HepG2 (cell line): ENCODE results near the gene PITX3. TPM values are rescaled to one million over a fixed set of nuclear protein-coding genes. Genes with fewer than 3 reads are reported as not detected.

Experiments
- ATAC-seq: fragments of 200-7000 bp; cut with Tn5 transposase; 3 replicates; pipeline ENCODE4 v1.9.1; 2020; ENCODE audit warnings: mild to moderate bottlenecking, moderate library complexity
- BruUV-seq: library from RNA; stranded (reverse); fragments of 400-500 nt; replicated peaks from 2 replicates; lab custom pipeline; 2021; lab: Mats Ljungman, UMichigan
- CTCF ChIA-PET: fragments of 300-600 bp; formaldehyde crosslinking; extraction: SDS; loops from one replicate; lab custom pipeline; 2021; ENCODE audit warnings: low total read pairs, inconsistent platforms, low intra/inter-chr PET ratio; lab: Yijun Ruan, JAX
- POLR2A ChIA-PET: fragments of 350-600 bp; sonication (Branson Sonifier 250); formaldehyde crosslinking; loops from one replicate; lab custom pipeline; 2020; ENCODE audit warnings: antibody characterized with exemption, inconsistent platforms; lab: Yijun Ruan, JAX
- DNase-seq: peaks from one replicate; pipeline ENCODE4 v3.0.0-alpha.2; 2015; ENCODE audit warnings: low spot score
- FAIRE-seq: peaks from 3 replicates; lab custom pipeline; 2011; peaks lifted over from hg19 to GRCh38; lab: Jason Lieb, UNC
- H2AFZ ChIP-seq: one replicate; pipeline ENCODE4 v1.6.1; 2011; ENCODE audit warnings: low read length, inconsistent platforms
- H3K27ac ChIP-seq: fragments of 300-600 bp; 3 replicates; pipeline ENCODE4 v1.8.0; 2011; ENCODE audit warnings: mixed run types, mild to moderate bottlenecking, mixed read lengths, low read length, inconsistent platforms; ENCODE audit not compliant: insufficient read depth; ENCODE audit errors: extremely low read length
- H3K27me3 ChIP-seq, 2 experiments: fragments of 200-600 bp in 1 of 2; 2 replicates in 1 of 2; 3 replicates in 1 of 2; pipeline versions ENCODE4 v1.6.0 to v1.8.0; 2011; ENCODE audit warnings: low read length in 2 of 2, mild to moderate bottlenecking in 2 of 2, moderate library complexity in 2 of 2, inconsistent platforms in 1 of 2; ENCODE audit not compliant: insufficient read depth in 2 of 2, control insufficient read depth in 1 of 2
- H3K36me3 ChIP-seq, 2 experiments: fragments of 200-600 bp in 1 of 2; replicated peaks in 1 of 2; 2 replicates in 1 of 2; 3 replicates in 1 of 2; pipeline versions ENCODE4 v1.5.1 to v1.8.0; 2011; ENCODE audit warnings: low read length in 2 of 2, inconsistent platforms in 1 of 2; ENCODE audit not compliant: insufficient read depth in 2 of 2, control insufficient read depth in 1 of 2
- H3K4me1 ChIP-seq: 2 replicates; pipeline ENCODE4 v1.5.1; 2012; ENCODE audit warnings: low read length, inconsistent platforms; ENCODE audit not compliant: insufficient read depth
- H3K4me2 ChIP-seq: 2 replicates; pipeline ENCODE4 v1.6.0; 2011; ENCODE audit warnings: low read depth, low read length, inconsistent platforms
- H3K4me3 ChIP-seq, 3 experiments: fragments of 200-600 bp in 1 of 3; sonication (generic), shearing (Covaris generic) in 1 of 3; replicated peaks in 1 of 3; 2 replicates each; pipeline ENCODE4 v1.5.1; 2011 to 2016; ENCODE audit warnings: low read length in 3 of 3, inconsistent platforms in 2 of 3, low read depth in 2 of 3, mild to moderate bottlenecking in 2 of 3, control low read depth in 1 of 3, mixed read lengths in 1 of 3; ENCODE audit not compliant: insufficient read depth in 1 of 3
- H3K79me2 ChIP-seq: one replicate; pipeline ENCODE4 v1.6.1; 2011; ENCODE audit warnings: low read length, inconsistent platforms; ENCODE audit not compliant: insufficient read depth
- H3K9ac ChIP-seq: 2 replicates; pipeline ENCODE4 v1.6.0; 2011; ENCODE audit warnings: mild to moderate bottlenecking, low read depth, low read length, inconsistent platforms; ENCODE audit not compliant: insufficient read depth
- H3K9me3 ChIP-seq: 2 replicates; pipeline ENCODE4 v1.5.1; 2012; ENCODE audit warnings: mild to moderate bottlenecking, low read length
- H4K20me1 ChIP-seq: 2 replicates; pipeline ENCODE4 v1.6.0; 2011; ENCODE audit warnings: inconsistent platforms, mild to moderate bottlenecking, low read length, moderate library complexity; ENCODE audit not compliant: insufficient read depth
- JARID2 ChIP-seq: sonication (generic); formaldehyde crosslinking; IDR thresholded peaks from 2 replicates; pipeline ENCODE4 v1.8.1; 2023; ENCODE audit warnings: missing genetic modification reagents, inconsistent platforms; ENCODE audit not compliant: insufficient replicate concordance
- KDM3A ChIP-seq: IDR thresholded peaks from 2 replicates; pipeline ENCODE4 v1.6.1; 2018; ENCODE audit warnings: low read depth, missing compliant biosample characterization
- MLX ChIP-seq: IDR thresholded peaks from 2 replicates; pipeline ENCODE4 v1.6.1; 2016
- NFATC3 ChIP-seq: sonication (generic); formaldehyde crosslinking; IDR thresholded peaks from 2 replicates; pipeline ENCODE4 v1.5.1; 2020; ENCODE audit warnings: mild to moderate bottlenecking, missing genetic modification reagents
- SNAPC2 ChIP-seq: sonication (generic); formaldehyde crosslinking; IDR thresholded peaks from 2 replicates; pipeline ENCODE4 v1.8.1; 2022; ENCODE audit warnings: mild to moderate bottlenecking, missing genetic modification reagents
- SOX6 ChIP-seq, 2 experiments: fragments of 450-650 bp in 1 of 2; sonication (generic) in 1 of 2; formaldehyde crosslinking in 1 of 2; IDR thresholded peaks; 2 replicates each; pipeline versions ENCODE4 v1.4.0 to v1.6.1; 2017 to 2020; ENCODE audit warnings: antibody characterized with exemption in 1 of 2, mild to moderate bottlenecking in 1 of 2, missing genetic modification reagents in 1 of 2
- TBX2 ChIP-seq: sonication (generic); formaldehyde crosslinking; IDR thresholded peaks from 2 replicates; pipeline ENCODE4 v1.5.0; 2020; ENCODE audit warnings: missing genetic modification reagents, mild to moderate bottlenecking, borderline replicate concordance
- TCF7L2 ChIP-seq: IDR thresholded peaks from 2 replicates; pipeline ENCODE4 v1.6.1; 2011; ENCODE audit warnings: mild to moderate bottlenecking, low read depth, low read length, moderate library complexity
- ZBTB10 ChIP-seq: sonication (generic); formaldehyde crosslinking; IDR thresholded peaks from 2 replicates; pipeline ENCODE4 v1.4.0; 2020; ENCODE audit warnings: missing genetic modification reagents, borderline replicate concordance
- ZNF138 ChIP-seq: sonication (generic); formaldehyde crosslinking; IDR thresholded peaks from 2 replicates; pipeline ENCODE4 v1.5.0; 2020; ENCODE audit warnings: mild to moderate bottlenecking, low read depth, missing genetic modification reagents
- ZNF30 ChIP-seq: sonication (generic); formaldehyde crosslinking; IDR thresholded peaks from 2 replicates; pipeline ENCODE4 v1.5.0; 2020; ENCODE audit warnings: mild to moderate bottlenecking, missing genetic modification reagents
- ZNF609 ChIP-seq: sonication (generic); formaldehyde crosslinking; IDR thresholded peaks from 2 replicates; pipeline ENCODE4 v1.4.0; 2020; ENCODE audit warnings: mild to moderate bottlenecking, missing genetic modification reagents, borderline replicate concordance
- ZNF674 ChIP-seq: sonication (generic); formaldehyde crosslinking; IDR thresholded peaks from 2 replicates; pipeline ENCODE4 v1.5.0; 2020; ENCODE audit warnings: low read depth, mild to moderate bottlenecking, missing genetic modification reagents
- in situ Hi-C: cut with HindIII; loops from 2 replicates; pipeline ENCODE4 v1.10.0; 2017; ENCODE audit warnings: low pct_unique_long_range_greater_than_20kb; ENCODE audit not compliant: extremely low pct_ligation_motif_present
- intact Hi-C: fragments of 100-400 bp; cut with micrococcal nuclease; formaldehyde crosslinking; loops from one replicate; pipeline ENCODE4 v1.10.0; 2022; ENCODE audit not compliant: unreplicated experiment
- polyA plus RNA-seq, 8 experiments: library from polyadenylated mRNA; depleted of rRNA in 3 of 8; stranded (reverse) in 7 of 8; unstranded in 1 of 8; fragments of >200 nt; fragmentation: Illumina TruSeq in 4 of 8; extraction: Trizol in 4 of 8; gene quantifications; 2 replicates each; pipeline versions ENCODE4 v1.2.1 to v1.2.3, GENCODE V29; 2011 to 2016; ENCODE audit warnings: low read depth in 4 of 8, missing spikeins in 1 of 8, mixed read lengths in 1 of 8; ENCODE audit not compliant: insufficient read depth in 1 of 8
- total RNA-seq, 5 experiments: library from RNA; depleted of rRNA; stranded (reverse); fragments of >200 nt; fragmentation: Illumina TruSeq; extraction: Trizol; gene quantifications; 2 replicates each; pipeline ENCODE4 v1.2.3, GENCODE V29; 2016; ENCODE audit warnings: low read depth in 1 of 5

Gene PITX3
- total and polyA plus RNA-seq, 2 of the 13 experiments (the other 11 are each of a cell fraction or from before 2014, with no cell fraction given): not detected

- H3K79me2 ChIP-seq: peaks cover 27% of the 10 kb centered on the region
- no peaks in the 10 kb centered on the region for H3K9me3 ChIP-seq
- no peak overlapping the region for H3K27ac ChIP-seq
- ChIA-PET POLR2A (interaction anchor here (0.8 kb wide), 1 partner anchor 34 kb away, joined by 4 read pairs; the partner anchor contains the start of gene GBF1), CTCF (no interaction called here)
- H3K27me3 ChIP-seq: no peaks in the 10 kb centered on the region
- BruUV-seq: no TSS peak
- H3K9ac ChIP-seq: no peak overlapping the region
- DNase-seq: no peak
- H3K4me3 ChIP-seq: no peak overlapping the region
- intact Hi-C loops (no loop called here), in situ Hi-C loops (no loop called here)
- peaks cover 4 to 9% of the 10 kb centered on the region in 2 experiments; a peak in 3 of 5 replicates for H3K36me3 ChIP-seq
- TF ChIP-seq JARID2 (CRISPR knock-in tag) (no peak), MLX (no peak), SNAPC2 (CRISPR knock-in tag) (no peak), TBX2 (CRISPR knock-in tag) (no peak), TCF7L2 (no peak), NFATC3 (CRISPR knock-in tag) (no peak), ZNF609 (CRISPR knock-in tag) (no peak), ZNF674 (no peak), KDM3A (CRISPR knock-in tag) (no peak), ZNF30 (CRISPR knock-in tag) (no peak), ZNF138 (no peak), ZBTB10 (no peak), SOX6 (IDR thresholded peaks at IDR 0.05) (no peak), SOX6 (CRISPR knock-in tag; IDR thresholded peaks at IDR 0.05) (no peak)
- H3K4me2 ChIP-seq: no peak overlapping the region
- H4K20me1 ChIP-seq: peaks cover 4% of the 10 kb centered on the region; the same call in 1 of the 2 replicates
- peaks cover 9% of the 10 kb centered on the region for H3K4me1 ChIP-seq
- FAIRE-seq: no peak
- H2AFZ ChIP-seq: no peak overlapping the region
- ATAC-seq: no peak
These were observed 37.8 kb upstream of the PITX3 start for GRCh38 chr10:102279104-102279503.
